GM23248 (cell line): Measurements from ENCODE around the gene NR4A3. TPM values are rescaled to one million over a fixed set of nuclear protein-coding genes. Genes with fewer than 3 reads are reported as not detected.

Experiments
- DNase-seq: peaks from one replicate; pipeline ENCODE4 v3.0.0-alpha.2; 2015
- H2AFZ ChIP-seq: fragments of 200-600 bp; sonication (generic); 2 replicates; pipeline ENCODE4 v1.6.1; 2016; ENCODE audit warnings: antibody characterized with exemption
- H3F3A ChIP-seq: fragments of 200-600 bp; sonication (generic); 2 replicates; pipeline ENCODE4 v1.6.1; 2016; ENCODE audit warnings: mild to moderate bottlenecking, antibody characterized with exemption, mixed run types; ENCODE audit not compliant: insufficient read depth
- H3K27ac ChIP-seq: fragments of 200-600 bp; sonication (generic); 2 replicates; pipeline ENCODE4 v1.5.1; 2016; ENCODE audit warnings: mild to moderate bottlenecking
- H3K27me3 ChIP-seq: fragments of 200-600 bp; sonication (generic); replicated peaks from 2 replicates; pipeline ENCODE4 v1.6.1; 2016; ENCODE audit warnings: mild to moderate bottlenecking; ENCODE audit not compliant: insufficient read depth
- H3K36me3 ChIP-seq: fragments of 200-600 bp; sonication (generic); 2 replicates; pipeline ENCODE4 v1.6.1; 2016; ENCODE audit warnings: low read depth, mild to moderate bottlenecking
- H3K4me1 ChIP-seq: fragments of 200-600 bp; sonication (generic); 2 replicates; pipeline ENCODE4 v1.6.1; 2016; ENCODE audit warnings: mild to moderate bottlenecking; ENCODE audit not compliant: insufficient read depth
- H3K4me2 ChIP-seq: fragments of 200-600 bp; sonication (generic); one replicate; pipeline ENCODE4 v1.6.1; 2016; ENCODE audit warnings: mild to moderate bottlenecking; ENCODE audit not compliant: unreplicated experiment
- H3K4me3 ChIP-seq: fragments of 200-600 bp; sonication (generic); 2 replicates; pipeline ENCODE4 v1.5.1; 2016; ENCODE audit warnings: mild to moderate bottlenecking
- H3K79me2 ChIP-seq: fragments of 200-600 bp; sonication (generic); 2 replicates; pipeline ENCODE4 v1.6.1; 2016; ENCODE audit warnings: mild to moderate bottlenecking; ENCODE audit not compliant: insufficient read depth
- H3K9ac ChIP-seq: fragments of 200-600 bp; sonication (generic); 2 replicates; pipeline ENCODE4 v1.6.1; 2016; ENCODE audit warnings: mild to moderate bottlenecking
- H3K9me2 ChIP-seq: fragments of 200-600 bp; sonication (generic); 2 replicates; pipeline ENCODE4 v1.6.1; 2016; ENCODE audit warnings: mixed run types, mild to moderate bottlenecking, moderate library complexity; ENCODE audit not compliant: insufficient read depth
- H3K9me3 ChIP-seq: fragments of 200-600 bp; sonication (generic); one replicate; pipeline ENCODE4 v1.6.1; 2017; ENCODE audit warnings: low read depth
- H4K20me1 ChIP-seq: fragments of 200-600 bp; sonication (generic); 2 replicates; pipeline ENCODE4 v1.6.0; 2016; ENCODE audit not compliant: insufficient read depth
- EZH2 ChIP-seq: fragments of 200-600 bp; sonication (generic); IDR thresholded peaks from 2 replicates; pipeline ENCODE4 v1.6.1; 2018; ENCODE audit warnings: antibody characterized with exemption, mild to moderate bottlenecking; ENCODE audit not compliant: insufficient read depth, poor library complexity, severe bottlenecking
- EZH2phosphoT487 ChIP-seq: fragments of 200-600 bp; sonication (generic); IDR thresholded peaks from 2 replicates; pipeline ENCODE4 v1.6.1; 2018; ENCODE audit warnings: antibody characterized with exemption, moderate library complexity, mild to moderate bottlenecking, low read depth; ENCODE audit not compliant: insufficient read depth
- WGBS, 2 experiments: methylation state at CpG; one replicate each; pipeline ENCODE4 v1.1.6; 2015 to 2017; ENCODE audit warnings: low lambda C conversion rate in 2 of 2, low coverage in 1 of 2; ENCODE audit errors: missing lambda C conversion rate in 2 of 2; 5-methylcytosine and 5-hydroxymethylcytosine counted together
- in situ Hi-C: fragments of 300-500 bp; cut with MboI; formaldehyde crosslinking; loops from 2 replicates; pipeline ENCODE4 v1.15.0; 2020
- polyA plus RNA-seq: library from polyadenylated mRNA; unstranded; fragments of >200 nt; fragmentation: Nextera tagmentation; extraction: Ambion mirVana; gene quantifications from 2 replicates; pipeline ENCODE4 v1.2.1, GENCODE V29; 2016
- total RNA-seq: library from RNA; depleted of rRNA; stranded (reverse); fragments of >200 nt; shearing (Covaris generic); gene quantifications from 2 replicates; pipeline ENCODE4 v1.2.3, GENCODE V29; 2014

Gene NR4A3
- total and polyA plus RNA-seq, 2 experiments from 2014 or later = 1.0 to 1.4 TPM

- Histone ChIP-seq H3K79me2 (no peaks in the 10 kb centered on the region), H3K36me3 (no peaks in the 10 kb centered on the region), H3K4me2 (no peak overlapping the region), H3F3A (peaks cover 27% of the 10 kb centered on the region), H2AFZ (no peak overlapping the region), H3K9me2 (no peaks in the 10 kb centered on the region), H3K9me3 (no peaks in the 10 kb centered on the region), H3K27me3 (no peaks in the 10 kb centered on the region), H3K27ac (no peak overlapping the region), H3K9ac (no peak overlapping the region), H3K4me3 (no peak overlapping the region), H3K4me1 (peaks cover 26% of the 10 kb centered on the region), H4K20me1 (no peaks in the 10 kb centered on the region)
- TF ChIP-seq EZH2phosphoT487 = no peak
- TF ChIP-seq EZH2 = no peak
- in situ Hi-C loops = no loop called here
- whole genome bisulfite sequencing, 2 experiments = 95 to 98% methylated on average over 2 of the region's 2 CpGs
- DNase-seq = no peak
Measured at GRCh38 chr9:99876190-99876589, 54.5 kb downstream of the NR4A3 start.

- peak overlapping the region; percentile 48 for H3K4me2 ChIP-seq
Measured at GRCh38 chr9:99878651-99879050, 57.0 kb downstream of the NR4A3 start.

GRCh38 chr9:99881769-99882168, 60.1 kb downstream of the NR4A3 start:
- no peak for DNase-seq
- TF ChIP-seq EZH2 (no peak), EZH2phosphoT487 (no peak)
- Histone ChIP-seq H3K9ac (no peak overlapping the region), H3K79me2 (no peaks in the 10 kb centered on the region), H3K4me1 (peaks cover 14% of the 10 kb centered on the region), H3K4me3 (no peak overlapping the region), H3K27ac (no peak overlapping the region), H3K36me3 (no peaks in the 10 kb centered on the region), H2AFZ (no peak overlapping the region), H3K27me3 (no peaks in the 10 kb centered on the region), H3K9me2 (no peaks in the 10 kb centered on the region), H3K9me3 (no peaks in the 10 kb centered on the region), H3F3A (peaks cover 12% of the 10 kb centered on the region), H4K20me1 (no peaks in the 10 kb centered on the region), H3K4me2 (no peak overlapping the region)
- in situ Hi-C loops = no loop called here

More at GRCh38 chr9:99878651-99879050, 57.0 kb downstream of the NR4A3 start:
- H4K20me1 ChIP-seq = no peaks in the 10 kb centered on the region
- H3K9ac ChIP-seq = no peak overlapping the region
- H2AFZ ChIP-seq = peak overlapping the region; percentile 12; the same call in 1 of the 2 replicates
- in situ Hi-C loops = no loop called here
- no peaks in the 10 kb centered on the region for H3K9me3 ChIP-seq
- WGBS, 2 experiments = 3 to 6% methylated on average over 2 of the region's 2 CpGs
- no peaks in the 10 kb centered on the region for H3K27me3 ChIP-seq
- no peaks in the 10 kb centered on the region for H3K79me2 ChIP-seq
- H3K9me2 ChIP-seq = no peaks in the 10 kb centered on the region
- H3F3A ChIP-seq = peaks cover 19% of the 10 kb centered on the region
- H3K36me3 ChIP-seq = no peaks in the 10 kb centered on the region
- TF ChIP-seq EZH2phosphoT487 = no peak
- TF ChIP-seq EZH2 = no peak
- no peak overlapping the region for H3K4me3 ChIP-seq
- H3K4me1 ChIP-seq = peaks cover 18% of the 10 kb centered on the region
- peak; percentile 62 for DNase-seq
- H3K27ac ChIP-seq = peak overlapping the region; percentile 23

GRCh38 chr9:99885747-99886146, 64.1 kb downstream of the NR4A3 start:
- H4K20me1 ChIP-seq = no peaks in the 10 kb centered on the region
- H3K27me3 ChIP-seq = no peaks in the 10 kb centered on the region
- H3K9me2 ChIP-seq = no peaks in the 10 kb centered on the region
- no peak for DNase-seq
- H2AFZ ChIP-seq = no peak overlapping the region
- no peaks in the 10 kb centered on the region for H3K79me2 ChIP-seq
- in situ Hi-C loops = no loop called here
- no peaks in the 10 kb centered on the region for H3K36me3 ChIP-seq
- H3K9me3 ChIP-seq = no peaks in the 10 kb centered on the region
- H3F3A ChIP-seq = no peaks in the 10 kb centered on the region
- H3K27ac ChIP-seq = no peak overlapping the region
- H3K4me2 ChIP-seq = no peak overlapping the region
- no peak overlapping the region for H3K9ac ChIP-seq
- TF ChIP-seq EZH2 = no peak
- TF ChIP-seq EZH2phosphoT487 = no peak
- 12 to 17% methylated on average over 1 of the region's 1 CpG for WGBS, 2 experiments
- no peaks in the 10 kb centered on the region for H3K4me1 ChIP-seq
- H3K4me3 ChIP-seq = no peak overlapping the region

- Histone ChIP-seq H3K9me2 (no peaks in the 10 kb centered on the region), H3K9me3 (no peaks in the 10 kb centered on the region), H2AFZ (no peak overlapping the region), H3K27me3 (peaks cover 14% of the 10 kb centered on the region), H3K79me2 (no peaks in the 10 kb centered on the region), H3K27ac (no peak overlapping the region), H3K36me3 (no peaks in the 10 kb centered on the region), H3K4me3 (no peak overlapping the region), H3K4me1 (no peaks in the 10 kb centered on the region), H4K20me1 (no peaks in the 10 kb centered on the region), H3K4me2 (no peak overlapping the region), H3F3A (no peaks in the 10 kb centered on the region), H3K9ac (no peak overlapping the region)
- no peak for TF ChIP-seq EZH2
- 93 to 97% methylated on average over 1 of the region's 1 CpG for WGBS, 2 experiments
- in situ Hi-C loops = no loop called here
- DNase-seq = no peak
Measured at GRCh38 chr9:99889120-99889519, 67.4 kb downstream of the NR4A3 start.
